Measurements from ENCODE around the gene RAB3C. TPM values are rescaled to one million over a fixed set of nuclear protein-coding genes. Genes with fewer than 3 reads are reported as not detected.
"Not testable (repeated sequence)": the region's sequence is repeated elsewhere in the genome, so short reads cannot be mapped to it uniquely, and the experiment has no call there.

The RAB3C gene
- polyA plus RNA-seq, 1 donor (not counting 4 experiments of a cell fraction or from before 2014, with no cell fraction given): not detected

GRCh38 chr5:58599217-58599616, 16.3 kb downstream of the RAB3C start:
- H3K79me2 ChIP-seq (ENCODE audit: control insufficient read depth, insufficient read depth, low read length): no peaks in the 10 kb centered on the region
- H4K20me1 ChIP-seq (ENCODE audit: control insufficient read depth, extremely low read depth, insufficient read depth, low read length): no peaks in the 10 kb centered on the region
- dilution Hi-C loops (cut with MboI; ENCODE audit: extremely low pct_ligation_motif_present, low sequenced_read_pairs): no loop called here
- DNase-seq (ENCODE audit: low read depth, low spot score) (no peak), FAIRE-seq (no peak)
- no peak overlapping the region for H3K27ac ChIP-seq (ENCODE audit: control insufficient read depth, insufficient read depth, low read length)
- no peak overlapping the region for H3K4me3 ChIP-seq (ENCODE audit: control insufficient read depth in 2 of 3, extremely low read depth in 1 of 3, insufficient read depth in 2 of 3, low read depth in 1 of 3, low read length in 3 of 3)
- H2AFZ ChIP-seq (ENCODE audit: control insufficient read depth, low read length): no peak overlapping the region
- no peaks in the 10 kb centered on the region for H3K9me3 ChIP-seq (ENCODE audit: control insufficient read depth, low read depth, low read length)
- no peaks in the 10 kb centered on the region for H3K27me3 ChIP-seq (ENCODE audit: control insufficient read depth, extremely low read depth, insufficient read depth, low read length)
- no peaks in the 10 kb centered on the region for H3K4me1 ChIP-seq (ENCODE audit: control insufficient read depth, extremely low read depth, insufficient read depth, low read length)
- H3K36me3 ChIP-seq (ENCODE audit: control insufficient read depth in 2 of 2, extremely low read depth in 1 of 2, insufficient read depth in 2 of 2, low read length in 2 of 2): no peaks in the 10 kb centered on the region
- no peak overlapping the region for H3K9ac ChIP-seq (ENCODE audit: control insufficient read depth, extremely low read depth, insufficient read depth, low read length)
- H3K9me1 ChIP-seq (ENCODE audit: control insufficient read depth, extremely low read depth, insufficient read depth, low read length): no peaks in the 10 kb centered on the region
- TF ChIP-seq EZH2 (IDR thresholded peaks at IDR 0.05; ENCODE audit: low read length): no peak
- TF ChIP-seq CTCF (optimal IDR thresholded peaks at IDR 0.05 in 1 of 3, IDR thresholded peaks at IDR 0.05 in 1 of 3, conservative IDR thresholded peaks at IDR 0.05 in 1 of 3; ENCODE audit: extremely low read depth in 1 of 3, insufficient read depth in 2 of 3, low read length in 3 of 3): no peak
- no peak overlapping the region for H3K4me2 ChIP-seq (ENCODE audit: control insufficient read depth, extremely low read depth, insufficient read depth, low read depth, low read length)

- H3K9me3 ChIP-seq (ENCODE audit: control insufficient read depth, low read depth, low read length); FAIRE-seq; H3K4me3 ChIP-seq (ENCODE audit: control insufficient read depth in 2 of 3, extremely low read depth in 1 of 3, insufficient read depth in 2 of 3, low read depth in 1 of 3, low read length in 3 of 3); H3K9ac ChIP-seq (ENCODE audit: control insufficient read depth, extremely low read depth, insufficient read depth, low read length); H3K27ac ChIP-seq (ENCODE audit: control insufficient read depth, insufficient read depth, low read length); H3K79me2 ChIP-seq (ENCODE audit: control insufficient read depth, insufficient read depth, low read length); H3K4me2 ChIP-seq (ENCODE audit: control insufficient read depth, extremely low read depth, insufficient read depth, low read depth, low read length); H3K27me3 ChIP-seq (ENCODE audit: control insufficient read depth, extremely low read depth, insufficient read depth, low read length); dilution Hi-C loops (cut with MboI; ENCODE audit: extremely low pct_ligation_motif_present, low sequenced_read_pairs); H2AFZ ChIP-seq (ENCODE audit: control insufficient read depth, low read length); H4K20me1 ChIP-seq (ENCODE audit: control insufficient read depth, extremely low read depth, insufficient read depth, low read length); H3K9me1 ChIP-seq (ENCODE audit: control insufficient read depth, extremely low read depth, insufficient read depth, low read length); H3K4me1 ChIP-seq (ENCODE audit: control insufficient read depth, extremely low read depth, insufficient read depth, low read length); DNase-seq (ENCODE audit: low read depth, low spot score); H3K36me3 ChIP-seq (ENCODE audit: control insufficient read depth in 2 of 2, extremely low read depth in 1 of 2, insufficient read depth in 2 of 2, low read length in 2 of 2): not testable (repeated sequence)
Measured at GRCh38 chr5:58600613-58601012, 17.7 kb downstream of the RAB3C start.

DNA sequence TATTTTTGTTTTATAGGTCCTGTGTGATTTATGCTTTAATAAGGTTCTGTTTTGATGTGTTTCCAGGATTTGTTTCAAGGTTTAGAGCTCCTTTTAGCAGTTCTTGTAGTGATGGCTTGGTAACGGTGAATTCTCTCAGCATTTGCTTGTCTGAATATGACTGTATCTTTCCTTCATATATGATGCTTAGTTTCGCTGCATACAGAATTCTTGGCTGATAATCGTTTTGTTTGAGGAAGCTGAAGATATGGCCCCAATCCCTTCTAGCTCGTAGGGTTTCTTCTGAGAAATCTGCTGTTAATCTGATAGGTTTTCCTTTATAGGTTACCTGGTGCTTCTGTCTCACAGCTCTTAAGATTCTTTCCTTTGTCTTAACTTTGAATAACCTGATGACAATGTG, 20.0 kb downstream of the RAB3C start:
- H3K9me3 ChIP-seq (ENCODE audit: control insufficient read depth, low read depth, low read length); H3K36me3 ChIP-seq (ENCODE audit: control insufficient read depth in 2 of 2, extremely low read depth in 1 of 2, insufficient read depth in 2 of 2, low read length in 2 of 2); FAIRE-seq; H3K27me3 ChIP-seq (ENCODE audit: control insufficient read depth, extremely low read depth, insufficient read depth, low read length); dilution Hi-C loops (cut with MboI; ENCODE audit: extremely low pct_ligation_motif_present, low sequenced_read_pairs); H4K20me1 ChIP-seq (ENCODE audit: control insufficient read depth, extremely low read depth, insufficient read depth, low read length); DNase-seq (ENCODE audit: low read depth, low spot score); H3K79me2 ChIP-seq (ENCODE audit: control insufficient read depth, insufficient read depth, low read length); H3K9me1 ChIP-seq (ENCODE audit: control insufficient read depth, extremely low read depth, insufficient read depth, low read length); H3K4me2 ChIP-seq (ENCODE audit: control insufficient read depth, extremely low read depth, insufficient read depth, low read depth, low read length); H3K4me3 ChIP-seq (ENCODE audit: control insufficient read depth in 2 of 3, extremely low read depth in 1 of 3, insufficient read depth in 2 of 3, low read depth in 1 of 3, low read length in 3 of 3); H3K9ac ChIP-seq (ENCODE audit: control insufficient read depth, extremely low read depth, insufficient read depth, low read length); H3K27ac ChIP-seq (ENCODE audit: control insufficient read depth, insufficient read depth, low read length); H3K4me1 ChIP-seq (ENCODE audit: control insufficient read depth, extremely low read depth, insufficient read depth, low read length); H2AFZ ChIP-seq (ENCODE audit: control insufficient read depth, low read length): not testable (repeated sequence)
